ENCODE results near the gene LRRK1. TPM values are rescaled to one million over a fixed set of nuclear protein-coding genes. Genes with fewer than 3 reads are reported as not detected.

Gene LRRK1
- total RNA-seq, 4 donors from 2014 or later = 17.0 to 46.3 (median 26.4) TPM

DNA sequence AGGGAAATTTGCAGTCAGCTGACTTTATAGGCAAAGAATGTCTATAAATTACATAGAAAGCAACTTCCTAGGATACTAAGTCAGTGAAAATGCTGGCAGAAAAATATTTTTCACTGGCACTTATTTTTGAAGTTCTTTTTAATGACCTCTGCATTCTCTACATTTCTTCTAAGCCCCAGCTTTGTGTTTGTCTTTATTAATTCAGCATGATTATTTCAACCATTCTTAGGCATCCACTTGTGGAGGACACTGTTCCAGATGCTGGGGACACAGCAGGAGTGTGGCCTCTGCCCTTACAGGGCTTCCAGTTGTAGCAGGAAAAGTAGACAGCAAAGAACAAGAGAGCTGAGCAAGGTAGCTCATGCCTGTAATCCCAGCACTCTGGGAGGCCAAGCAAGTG, 15.0 kb downstream of the LRRK1 start:
- Histone ChIP-seq H3K4me1 (peaks cover 10% of the 10 kb centered on the region), H3K4me3 (no peak overlapping the region), H3K9me3 (no peaks in the 10 kb centered on the region), H3K27me3 (no peaks in the 10 kb centered on the region), H3K36me3 (no peaks in the 10 kb centered on the region), H3K27ac (no peak overlapping the region)
- DNase-seq (ENCODE audit: low spot score in 2 of 2) = no peak
- no peak for TF ChIP-seq EP300 (IDR thresholded peaks at IDR 0.05)
- no peak for TF ChIP-seq POLR2A (IDR thresholded peaks at IDR 0.05)

DNA sequence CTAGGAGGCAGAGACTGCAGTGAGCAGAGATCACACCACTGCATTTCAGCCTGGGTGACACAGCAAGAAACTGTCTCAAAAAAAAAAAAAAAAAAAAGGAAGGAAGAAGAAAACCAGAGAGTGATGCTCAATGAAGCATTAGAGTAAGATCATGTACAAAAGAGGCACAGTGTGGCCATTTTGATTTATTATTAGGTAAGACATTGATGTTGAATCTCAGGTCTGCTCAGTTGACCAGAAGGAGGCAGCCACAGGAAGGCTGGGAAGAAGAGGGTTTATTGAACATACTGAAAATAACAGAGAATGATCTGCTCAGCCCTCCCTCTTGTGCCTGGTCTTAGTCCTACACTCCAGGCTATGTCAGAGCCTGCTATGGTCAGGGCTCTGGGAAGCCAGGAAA, 15.6 kb downstream of the LRRK1 start:
- Histone ChIP-seq H3K36me3 (no peaks in the 10 kb centered on the region), H3K4me1 (peaks cover 5% of the 10 kb centered on the region), H3K27me3 (no peaks in the 10 kb centered on the region), H3K27ac (no peak overlapping the region), H3K9me3 (no peaks in the 10 kb centered on the region), H3K4me3 (no peak overlapping the region)
- TF ChIP-seq POLR2A (IDR thresholded peaks at IDR 0.05) (no peak), POLR2AphosphoS5 (IDR thresholded peaks at IDR 0.05) (no peak), EP300 (IDR thresholded peaks at IDR 0.05) (no peak)
- TF ChIP-seq, protein P1, sequence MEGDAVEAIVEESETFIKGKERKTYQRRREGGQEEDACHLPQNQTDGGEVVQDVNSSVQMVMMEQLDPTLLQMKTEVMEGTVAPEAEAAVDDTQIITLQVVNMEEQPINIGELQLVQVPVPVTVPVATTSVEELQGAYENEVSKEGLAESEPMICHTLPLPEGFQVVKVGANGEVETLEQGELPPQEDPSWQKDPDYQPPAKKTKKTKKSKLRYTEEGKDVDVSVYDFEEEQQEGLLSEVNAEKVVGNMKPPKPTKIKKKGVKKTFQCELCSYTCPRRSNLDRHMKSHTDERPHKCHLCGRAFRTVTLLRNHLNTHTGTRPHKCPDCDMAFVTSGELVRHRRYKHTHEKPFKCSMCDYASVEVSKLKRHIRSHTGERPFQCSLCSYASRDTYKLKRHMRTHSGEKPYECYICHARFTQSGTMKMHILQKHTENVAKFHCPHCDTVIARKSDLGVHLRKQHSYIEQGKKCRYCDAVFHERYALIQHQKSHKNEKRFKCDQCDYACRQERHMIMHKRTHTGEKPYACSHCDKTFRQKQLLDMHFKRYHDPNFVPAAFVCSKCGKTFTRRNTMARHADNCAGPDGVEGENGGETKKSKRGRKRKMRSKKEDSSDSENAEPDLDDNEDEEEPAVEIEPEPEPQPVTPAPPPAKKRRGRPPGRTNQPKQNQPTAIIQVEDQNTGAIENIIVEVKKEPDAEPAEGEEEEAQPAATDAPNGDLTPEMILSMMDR (IDR thresholded peaks at IDR 0.05) = no peak
- no peak for DNase-seq (ENCODE audit: low spot score in 2 of 2)

DNA sequence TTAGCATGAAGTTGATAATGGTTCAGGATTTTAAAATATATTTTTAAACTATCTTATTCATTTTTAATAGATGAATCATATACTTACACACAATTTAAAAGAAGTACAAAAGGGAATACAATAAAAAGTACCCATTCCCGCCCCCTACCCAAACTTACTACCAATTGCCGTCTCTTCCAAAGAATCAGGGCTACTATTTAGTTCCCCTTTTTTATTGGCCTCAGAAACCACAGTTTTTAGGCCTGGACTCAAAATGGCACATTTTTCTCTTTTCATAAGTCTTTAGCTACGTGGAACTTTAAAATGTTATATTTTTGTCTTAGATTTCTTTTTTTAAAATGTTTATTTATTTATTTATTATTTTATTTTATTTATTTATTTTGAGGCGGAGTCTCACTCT, 18.0 kb downstream of the LRRK1 start:
- Histone ChIP-seq H3K27ac (no peak overlapping the region), H3K9me3 (no peaks in the 10 kb centered on the region), H3K4me3 (no peak overlapping the region), H3K4me1 (no peaks in the 10 kb centered on the region), H3K27me3 (no peaks in the 10 kb centered on the region), H3K36me3 (no peaks in the 10 kb centered on the region)
- TF ChIP-seq POLR2A (IDR thresholded peaks at IDR 0.05) = no peak
- TF ChIP-seq EP300 (IDR thresholded peaks at IDR 0.05) = no peak
- TF ChIP-seq, protein P1 (IDR thresholded peaks at IDR 0.05) = no peak
- no peak for TF ChIP-seq POLR2AphosphoS5 (IDR thresholded peaks at IDR 0.05)
- 91% methylated on average over 4 of the region's 4 CpGs for WGBS
- no peak for DNase-seq (ENCODE audit: low spot score in 2 of 2)

DNA sequence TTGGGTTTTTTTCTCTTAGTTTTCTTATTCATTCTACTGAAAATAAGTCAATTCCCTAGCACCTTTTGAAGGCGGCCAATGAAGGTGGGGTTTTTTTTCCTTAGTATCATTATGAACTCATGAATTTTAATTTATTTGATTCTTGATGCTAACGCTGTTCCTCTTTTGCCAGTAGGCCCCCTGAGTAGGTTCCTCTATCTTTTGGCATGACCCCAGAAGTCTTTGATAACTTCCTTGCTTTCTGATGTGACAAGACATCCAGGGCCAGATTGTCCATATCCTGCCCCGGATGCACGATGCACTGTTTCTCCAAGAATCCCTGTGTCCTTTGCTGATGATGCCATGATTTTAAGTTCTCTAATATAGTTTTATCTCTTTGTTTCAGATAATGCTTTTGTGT, 20.6 kb downstream of the LRRK1 start:
- Histone ChIP-seq H3K9me3 (no peaks in the 10 kb centered on the region), H3K27me3 (no peaks in the 10 kb centered on the region), H3K36me3 (no peaks in the 10 kb centered on the region), H3K27ac (no peak overlapping the region), H3K4me3 (no peak overlapping the region), H3K4me1 (peaks cover 19% of the 10 kb centered on the region)
- WGBS = 92% methylated on average over 4 of the region's 4 CpGs
- TF ChIP-seq POLR2A (IDR thresholded peaks at IDR 0.05) (no peak), EP300 (IDR thresholded peaks at IDR 0.05) (no peak), POLR2AphosphoS5 (IDR thresholded peaks at IDR 0.05) (no peak)
- TF ChIP-seq, protein P1 (IDR thresholded peaks at IDR 0.05) = no peak
- DNase-seq (ENCODE audit: low spot score in 2 of 2) = no peak

DNA sequence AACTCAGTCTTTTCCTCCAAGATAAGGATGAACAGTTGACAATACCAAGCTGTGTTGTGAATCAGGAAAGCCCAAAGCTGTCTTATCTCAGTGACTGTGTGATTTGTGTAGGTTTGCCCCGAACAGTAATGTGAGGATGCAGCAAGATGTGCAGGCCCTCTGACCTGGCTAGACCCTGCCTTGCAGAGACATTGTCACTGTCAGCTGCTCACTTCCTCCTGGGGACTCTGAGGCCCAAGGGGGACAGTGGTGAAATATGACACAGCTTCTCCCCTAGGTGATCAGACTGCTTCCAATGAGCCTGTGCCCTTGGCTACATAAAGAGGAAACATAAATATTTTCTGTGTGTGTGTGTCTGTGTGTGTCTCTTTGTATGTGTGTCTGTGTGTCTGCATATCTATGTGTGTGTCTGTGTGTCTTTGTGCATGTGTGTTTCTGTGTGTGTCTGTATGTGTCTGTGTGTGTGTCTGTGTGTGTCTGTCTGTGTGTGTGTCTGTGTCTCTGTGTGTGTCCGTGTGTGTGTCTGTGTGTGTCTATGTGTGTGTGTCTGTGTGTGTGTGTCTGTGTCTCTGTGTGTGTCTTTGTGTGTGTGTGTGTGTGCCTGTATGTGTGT, 21.7 kb downstream of the LRRK1 start:
- no peaks in the 10 kb centered on the region for H3K27me3 ChIP-seq
- 83% methylated on average over 2 of the region's 2 CpGs for WGBS
- no peak overlapping the region for H3K4me3 ChIP-seq
- TF ChIP-seq POLR2AphosphoS5 (IDR thresholded peaks at IDR 0.05) (no peak), POLR2A (IDR thresholded peaks at IDR 0.05) (no peak), EP300 (IDR thresholded peaks at IDR 0.05) (no peak)
- TF ChIP-seq, protein P1 (IDR thresholded peaks at IDR 0.05) = no peak
- DNase-seq (ENCODE audit: low spot score in 2 of 2) = no peak
- H3K36me3 ChIP-seq = no peaks in the 10 kb centered on the region
- peaks cover 19% of the 10 kb centered on the region for H3K4me1 ChIP-seq
- H3K9me3 ChIP-seq = no peaks in the 10 kb centered on the region
- no peak overlapping the region for H3K27ac ChIP-seq

DNA sequence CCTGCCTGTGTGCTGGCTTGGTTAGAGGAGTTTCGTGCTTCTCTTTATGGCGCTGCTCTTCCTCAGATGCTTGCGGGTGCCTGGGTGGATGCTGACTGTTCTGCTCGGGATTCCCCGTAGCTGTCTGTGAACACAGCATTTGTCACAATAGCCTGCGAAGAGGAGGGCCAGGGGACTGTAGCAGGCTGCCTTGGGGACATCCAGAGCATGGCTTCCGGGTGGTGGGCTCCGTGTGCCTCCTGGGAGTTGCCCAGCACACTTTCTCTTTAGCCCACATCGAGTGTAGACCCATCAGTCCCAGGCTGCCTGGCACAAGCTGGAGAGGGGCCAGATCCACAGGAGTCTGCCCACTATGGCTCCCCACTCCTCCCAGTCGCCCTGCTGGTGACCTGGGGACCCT, 22.4 kb downstream of the LRRK1 start:
- WGBS = 74% methylated on average over 7 of the region's 10 CpGs
- no peak for TF ChIP-seq EP300 (IDR thresholded peaks at IDR 0.05)
- TF ChIP-seq, protein P1 (IDR thresholded peaks at IDR 0.05) = no peak
- TF ChIP-seq POLR2AphosphoS5 (IDR thresholded peaks at IDR 0.05) = no peak
- no peak for TF ChIP-seq POLR2A (IDR thresholded peaks at IDR 0.05)
- DNase-seq (ENCODE audit: low spot score in 2 of 2) = no peak
- no peaks in the 10 kb centered on the region for H3K36me3 ChIP-seq
- no peaks in the 10 kb centered on the region for H3K9me3 ChIP-seq
- no peak overlapping the region for H3K4me3 ChIP-seq
- H3K4me1 ChIP-seq = peaks cover 19% of the 10 kb centered on the region
- no peak overlapping the region for H3K27ac ChIP-seq
- no peaks in the 10 kb centered on the region for H3K27me3 ChIP-seq
